ENCODE data around the gene FBXL13. TPM values are rescaled to one million over a fixed set of nuclear protein-coding genes. Genes with fewer than 3 reads are reported as not detected.

The FBXL13 gene
- total RNA-seq, 1 donor from 2014 or later, result 2.1 TPM

- Mint-ChIP-seq H3K36me3 (ENCODE audit: low read depth) (peaks cover 5% of the 10 kb centered on the region), H3K4me3 (no peak overlapping the region), H3K4me1 (peaks cover 3% of the 10 kb centered on the region), H3K9me3 (no peaks in the 10 kb centered on the region), H3K27me3 (ENCODE audit: low read depth) (no peaks in the 10 kb centered on the region), H3K27ac (ENCODE audit: unreplicated experiment) (no peak overlapping the region)
- DNase-seq (ENCODE audit: low read depth, low spot score), result no peak
- no peak for TF ChIP-seq CTCF (conservative IDR thresholded peaks at IDR 0.05)
Observed at GRCh38 chr7:102942181-102942866, 132.3 kb downstream of the FBXL13 start.

- no peak for DNase-seq (ENCODE audit: low read depth, low spot score)
- no peak for TF ChIP-seq CTCF (conservative IDR thresholded peaks at IDR 0.05)
- no peaks in the 10 kb centered on the region for H3K27me3 Mint-ChIP-seq (ENCODE audit: low read depth)
- H3K4me1 Mint-ChIP-seq, result peaks cover 12% of the 10 kb centered on the region
- H3K4me3 Mint-ChIP-seq, result no peak overlapping the region
- no peak overlapping the region for H3K27ac Mint-ChIP-seq (ENCODE audit: unreplicated experiment)
- H3K9me3 Mint-ChIP-seq, result no peaks in the 10 kb centered on the region
- peaks cover 4% of the 10 kb centered on the region for H3K36me3 Mint-ChIP-seq (ENCODE audit: low read depth)
Observed at GRCh38 chr7:102938679-102939078, 135.9 kb downstream of the FBXL13 start.

DNA sequence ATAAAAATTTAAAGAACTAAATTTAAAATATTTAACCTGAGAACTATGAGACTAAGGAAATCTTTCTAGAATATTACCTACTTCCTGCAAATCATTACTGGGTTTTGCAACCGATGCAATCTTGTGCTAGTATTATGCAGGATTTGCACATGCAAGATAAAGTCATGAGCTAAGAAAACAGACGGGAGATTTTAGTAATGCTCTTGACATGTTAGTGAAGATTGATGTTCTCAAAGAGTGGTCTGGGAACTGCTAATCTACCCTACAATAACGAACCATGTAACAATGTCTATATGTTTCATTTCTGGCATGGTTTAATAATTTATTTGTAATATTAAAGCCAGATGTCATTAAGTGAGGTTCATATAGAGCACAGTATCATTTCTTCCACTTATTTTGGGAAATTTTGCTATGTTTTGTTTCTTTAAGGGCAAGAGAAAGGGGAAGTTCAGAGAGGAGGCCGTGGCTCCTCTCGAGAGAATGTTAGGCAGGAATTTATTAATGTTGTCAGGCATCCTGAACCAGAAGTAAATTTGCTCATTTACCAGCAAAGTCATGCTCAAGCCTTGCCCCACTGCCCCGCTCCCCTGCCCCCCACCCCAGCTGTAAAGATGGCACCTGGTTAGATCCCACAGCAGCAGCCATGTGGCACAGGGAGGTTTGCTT is 139.0 kb downstream of the FBXL13 start:
- H3K27me3 Mint-ChIP-seq (ENCODE audit: low read depth), result no peaks in the 10 kb centered on the region
- no peaks in the 10 kb centered on the region for H3K9me3 Mint-ChIP-seq
- no peak overlapping the region for H3K4me3 Mint-ChIP-seq
- no peak for DNase-seq (ENCODE audit: low read depth, low spot score)
- TF ChIP-seq CTCF (conservative IDR thresholded peaks at IDR 0.05), result no peak
- H3K36me3 Mint-ChIP-seq (ENCODE audit: low read depth), result peaks cover 2% of the 10 kb centered on the region
- H3K27ac Mint-ChIP-seq (ENCODE audit: unreplicated experiment), result no peak overlapping the region
- H3K4me1 Mint-ChIP-seq, result peaks cover 22% of the 10 kb centered on the region

GRCh38 chr7:102934701-102935100 is 139.9 kb downstream of the FBXL13 start:
- Mint-ChIP-seq H3K9me3 (no peaks in the 10 kb centered on the region), H3K4me3 (no peak overlapping the region), H3K27ac (ENCODE audit: unreplicated experiment) (no peak overlapping the region), H3K4me1 (peaks cover 22% of the 10 kb centered on the region), H3K27me3 (ENCODE audit: low read depth) (no peaks in the 10 kb centered on the region), H3K36me3 (ENCODE audit: low read depth) (peaks cover 2% of the 10 kb centered on the region)
- DNase-seq (ENCODE audit: low read depth, low spot score), result no peak
- no peak for TF ChIP-seq CTCF (conservative IDR thresholded peaks at IDR 0.05)

GRCh38 chr7:102934239-102934638 is 140.4 kb downstream of the FBXL13 start:
- DNase-seq (ENCODE audit: low read depth, low spot score), result no peak
- TF ChIP-seq CTCF (conservative IDR thresholded peaks at IDR 0.05), result no peak
- Mint-ChIP-seq H3K36me3 (ENCODE audit: low read depth) (peaks cover 2% of the 10 kb centered on the region), H3K4me3 (no peak overlapping the region), H3K4me1 (peaks cover 22% of the 10 kb centered on the region), H3K9me3 (no peaks in the 10 kb centered on the region), H3K27me3 (ENCODE audit: low read depth) (no peaks in the 10 kb centered on the region), H3K27ac (ENCODE audit: unreplicated experiment) (no peak overlapping the region)
